MCF 10A (cell line): ENCODE data around the gene KLHL36. TPM values are rescaled to one million over a fixed set of nuclear protein-coding genes. Genes with fewer than 3 reads are reported as not detected.

Source experiments
- BruUV-seq: library from RNA; stranded (reverse); fragments of 400-500 nt; replicated peaks from 2 replicates; lab custom pipeline; 2021; lab: Mats Ljungman, UMichigan
- CTCF ChIA-PET: fragments of 300-600 bp; sonication (Branson Sonifier 250); formaldehyde crosslinking; extraction: SDS; loops from one replicate; lab custom pipeline; 2021; ENCODE audit warnings: antibody characterized with exemption, inconsistent platforms; lab: Yijun Ruan, JAX
- POLR2A ChIA-PET: fragments of 300-600, 350-650 bp; sonication (Branson Sonifier 250); formaldehyde crosslinking; extraction: SDS; loops from one replicate; lab custom pipeline; 2020; ENCODE audit warnings: antibody characterized with exemption, inconsistent platforms; lab: Yijun Ruan, JAX
- DNase-seq: peaks from one replicate; pipeline ENCODE4 v3.0.0-alpha.2; 2018; ENCODE audit not compliant: unreplicated experiment
- H3K27ac Mint-ChIP-seq: one replicate; pipeline ENCODE4 v1.8.0; 2022; ENCODE audit warnings: mild to moderate bottlenecking, low read depth, mixed read lengths; ENCODE audit not compliant: unreplicated experiment
- H3K27me3 Mint-ChIP-seq: one replicate; pipeline ENCODE4 v1.8.0; 2022; ENCODE audit warnings: mixed read lengths; ENCODE audit not compliant: insufficient read depth, unreplicated experiment
- H3K36me3 Mint-ChIP-seq: one replicate; pipeline ENCODE4 v1.8.0; 2022; ENCODE audit warnings: mild to moderate bottlenecking, moderate library complexity, mixed read lengths; ENCODE audit not compliant: insufficient read depth, unreplicated experiment
- H3K4me1 Mint-ChIP-seq: one replicate; pipeline ENCODE4 v1.8.0; 2022; ENCODE audit warnings: mixed read lengths; ENCODE audit not compliant: insufficient read depth, unreplicated experiment
- H3K4me3 Mint-ChIP-seq: one replicate; pipeline ENCODE4 v1.8.0; 2022; ENCODE audit warnings: mild to moderate bottlenecking, moderate library complexity, mixed read lengths; ENCODE audit not compliant: unreplicated experiment
- H3K9me3 Mint-ChIP-seq: one replicate; pipeline ENCODE4 v1.8.0; 2022; ENCODE audit warnings: mixed read lengths; ENCODE audit not compliant: unreplicated experiment
- CTCF ChIP-seq: fragments of 200-600 bp; IDR thresholded peaks from one replicate; pipeline ENCODE4 v1.8.0; 2022; ENCODE audit warnings: antibody characterized with exemption, mild to moderate bottlenecking; ENCODE audit not compliant: unreplicated experiment
- intact Hi-C: fragments of 100-400 bp; cut with micrococcal nuclease; formaldehyde crosslinking; loops from 2 replicates; pipeline ENCODE4 v1.14.1; 2022
- total RNA-seq: library from RNA; stranded (reverse); gene quantifications from 2 replicates; pipeline ENCODE4 v1.2.3, GENCODE V29; 2022

Gene KLHL36
- total RNA-seq, 1 experiment from 2014 or later, result 38.4 TPM

- peaks cover 69% of the 10 kb centered on the region for H3K36me3 Mint-ChIP-seq
- H3K27me3 Mint-ChIP-seq, result no peaks in the 10 kb centered on the region
- H3K4me1 Mint-ChIP-seq, result no peaks in the 10 kb centered on the region
- DNase-seq, result no peak
- intact Hi-C loops, result no loop called here
- no peaks in the 10 kb centered on the region for H3K9me3 Mint-ChIP-seq
- no peak overlapping the region for H3K27ac Mint-ChIP-seq
- CTCF ChIA-PET, result interaction anchor here (0.6 to 1.1 kb wide), 2 partner anchors 15 to 171 kb away, joined by 3 read pairs; no protein-coding TSS in a partner anchor
- POLR2A ChIA-PET, result no interaction called here
- no TSS peak for BruUV-seq
- no peak overlapping the region for H3K4me3 Mint-ChIP-seq
- TF ChIP-seq CTCF, result no peak
These were observed 9.0 kb downstream of the KLHL36 start for GRCh38 chr16:84657229-84657837.

- Mint-ChIP-seq H3K27me3 (no peaks in the 10 kb centered on the region), H3K27ac (no peak overlapping the region), H3K36me3 (peaks cover 62% of the 10 kb centered on the region), H3K4me1 (no peaks in the 10 kb centered on the region), H3K4me3 (no peak overlapping the region), H3K9me3 (no peaks in the 10 kb centered on the region)
- no peak for DNase-seq
- intact Hi-C loops, result no loop called here
- no TSS peak for BruUV-seq
- POLR2A ChIA-PET, result no interaction called here
- CTCF ChIA-PET, result interaction anchor here (1.9 kb wide), 1 partner anchor 14 kb away, joined by 8 read pairs; no protein-coding TSS in a partner anchor
- no peak for TF ChIP-seq CTCF
These were observed 10.4 kb downstream of the KLHL36 start for GRCh38 chr16:84658690-84659089.

- intact Hi-C loops, result no loop called here
- ChIA-PET POLR2A (no interaction called here), CTCF (interaction anchor here (1.9 kb wide), 1 partner anchor 12 kb away, joined by 8 read pairs; no protein-coding TSS in a partner anchor)
These were observed 11.5 kb downstream of the KLHL36 start for GRCh38 chr16:84659656-84660300.

More at GRCh38 chr16:84659656-84660300, 11.5 kb downstream of the KLHL36 start:
- DNase-seq, result no peak
- BruUV-seq, result no TSS peak
- H3K36me3 Mint-ChIP-seq, result peaks cover 60% of the 10 kb centered on the region
- H3K9me3 Mint-ChIP-seq, result no peaks in the 10 kb centered on the region
- no peak overlapping the region for H3K27ac Mint-ChIP-seq
- no peak for TF ChIP-seq CTCF
- no peak overlapping the region for H3K4me3 Mint-ChIP-seq
- H3K27me3 Mint-ChIP-seq, result no peaks in the 10 kb centered on the region
- no peaks in the 10 kb centered on the region for H3K4me1 Mint-ChIP-seq
